Measurements from ENCODE around the gene PSMC1. TPM values are rescaled to one million over a fixed set of nuclear protein-coding genes. Genes with fewer than 3 reads are reported as not detected.

The PSMC1 gene
- polyA plus RNA-seq, 1 donor: 110 TPM

DNA sequence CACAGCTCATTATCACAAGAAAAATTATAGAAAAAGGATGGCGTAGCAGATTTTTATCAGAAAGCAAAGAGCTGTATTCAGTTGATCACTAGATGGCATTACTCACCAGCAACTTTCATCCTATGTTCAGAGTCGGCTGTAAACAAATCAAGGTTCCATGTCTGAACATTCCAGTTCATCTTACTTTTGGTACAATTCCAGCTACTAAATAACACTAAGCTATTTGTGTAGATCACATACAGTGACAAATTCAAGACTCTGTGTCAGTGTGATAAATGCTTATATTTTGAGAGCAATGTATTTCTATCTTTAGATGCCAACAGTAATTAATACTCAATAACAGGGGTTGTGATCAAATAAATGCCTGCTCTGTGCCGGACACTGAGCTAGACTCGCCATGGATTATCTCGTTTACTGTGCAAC, 45.3 kb downstream of the PSMC1 start:
- DNase-seq (ENCODE audit: low read depth): peak; percentile 43

DNA sequence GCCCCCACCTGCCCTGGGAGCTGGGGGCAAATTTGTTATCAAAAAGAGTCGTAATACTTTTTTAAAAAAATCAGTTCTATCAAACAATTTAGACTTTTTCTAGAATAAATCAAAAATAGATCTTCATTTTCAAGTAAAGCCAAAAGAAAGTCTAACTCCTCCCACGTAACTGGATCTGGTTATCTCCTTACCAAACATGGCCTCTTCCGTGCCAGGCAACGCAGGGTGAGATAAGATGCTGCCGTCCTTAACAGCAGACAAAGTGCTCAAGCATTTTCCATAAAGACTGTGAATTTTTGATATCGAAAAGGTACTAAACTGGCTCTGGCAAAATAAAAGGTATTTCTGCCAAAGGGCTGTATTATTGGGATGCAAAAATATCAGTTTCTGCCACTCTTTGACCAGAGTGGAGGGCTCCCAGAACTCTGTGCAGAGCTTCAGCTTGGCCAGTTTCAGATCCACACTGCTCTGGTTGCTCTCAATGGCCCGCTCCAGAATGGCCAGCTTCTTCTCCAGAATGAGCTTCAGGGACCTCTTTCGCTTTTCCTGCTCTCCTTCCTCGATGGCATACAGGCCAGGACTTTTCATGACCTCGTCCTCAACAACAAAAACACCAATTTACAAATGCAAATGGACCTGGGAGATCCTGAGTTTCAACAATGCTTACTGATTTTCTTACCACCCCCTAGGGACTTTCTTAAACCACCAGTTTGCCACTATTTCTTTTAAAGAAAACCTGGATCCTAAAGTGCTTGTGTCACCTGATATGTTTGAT, 46.4 kb downstream of the PSMC1 start:
- DNase-seq (ENCODE audit: low read depth): no peak

DNA sequence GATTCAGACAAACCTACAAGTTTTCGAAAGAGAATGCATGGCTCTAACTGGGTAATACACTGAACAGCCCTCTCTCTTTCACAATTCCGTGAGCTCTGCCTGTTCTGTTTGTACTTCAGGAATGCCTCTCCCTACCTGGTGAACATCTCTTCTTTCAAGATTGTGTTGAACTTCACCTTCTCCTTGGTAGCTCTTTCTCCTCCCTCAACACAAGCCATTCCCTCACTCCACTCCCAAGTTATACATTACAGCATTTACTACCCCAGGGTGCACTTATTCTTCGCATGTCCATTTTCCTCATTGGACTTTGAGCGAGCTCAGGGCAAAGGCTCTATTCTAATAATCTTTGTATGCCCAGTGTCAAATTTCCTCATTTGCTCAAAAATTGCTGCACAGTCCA, 47.1 kb downstream of the PSMC1 start:
- DNase-seq (ENCODE audit: low read depth): no peak

DNA sequence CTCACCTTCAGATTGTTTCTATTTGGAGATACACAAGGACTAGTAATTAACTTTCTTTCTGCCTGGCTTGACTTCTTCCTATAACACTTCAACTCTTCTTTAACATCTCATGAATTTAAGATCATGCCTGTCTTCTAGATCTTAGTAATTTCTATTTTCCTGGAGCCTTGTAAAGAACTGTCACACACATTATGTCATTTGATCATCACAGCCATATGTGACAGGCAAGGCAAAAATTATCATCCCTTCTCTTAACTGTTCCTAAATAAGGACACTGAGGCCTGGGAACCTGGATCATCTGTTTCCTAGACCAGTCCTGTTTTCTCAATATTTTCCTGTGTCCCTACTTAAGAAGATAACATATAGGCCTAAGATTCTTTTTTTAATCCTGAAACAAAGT, 48.1 kb downstream of the PSMC1 start:
- no peak for DNase-seq (ENCODE audit: low read depth)

DNA sequence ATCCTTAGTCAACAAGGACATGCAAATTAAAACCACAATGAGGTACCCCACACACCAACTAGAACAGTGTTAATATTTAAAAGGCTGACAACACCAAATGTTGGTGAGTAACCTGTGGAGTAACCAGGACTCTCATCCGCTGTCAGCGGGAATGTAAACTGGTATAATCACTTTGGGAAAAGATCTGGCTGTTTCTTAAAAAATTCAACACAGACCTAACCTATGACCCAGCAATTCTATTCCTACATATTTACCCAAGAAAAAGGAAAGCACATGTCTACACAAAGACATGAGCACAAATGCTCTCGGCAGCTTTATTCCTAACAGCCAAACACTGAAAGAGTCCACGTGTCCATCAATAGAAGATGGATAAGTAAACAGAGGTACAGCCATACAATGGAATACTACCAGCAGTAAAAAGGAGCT, 48.8 kb downstream of the PSMC1 start:
- no peak for DNase-seq (ENCODE audit: low read depth)

DNA sequence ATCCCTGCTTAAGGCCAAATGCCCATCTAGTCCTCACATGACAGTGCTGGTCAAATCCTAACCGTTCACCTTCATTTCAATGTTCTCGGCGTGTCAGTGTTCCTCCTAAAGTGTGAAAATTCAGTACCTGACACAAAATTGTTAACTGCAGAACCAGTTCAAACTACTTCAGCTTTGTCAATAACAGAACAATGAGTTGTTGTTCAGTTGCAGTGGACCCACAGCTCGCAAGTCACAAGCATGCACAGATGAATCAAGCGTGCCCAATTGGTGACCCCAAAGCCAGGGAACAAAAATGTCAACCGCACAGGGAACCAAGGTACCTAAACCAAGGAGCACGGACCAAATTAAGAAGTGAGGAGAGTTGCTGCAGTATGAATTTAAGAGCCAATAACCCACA, 52.2 kb downstream of the PSMC1 start:
- DNase-seq (ENCODE audit: low read depth): no peak

DNA sequence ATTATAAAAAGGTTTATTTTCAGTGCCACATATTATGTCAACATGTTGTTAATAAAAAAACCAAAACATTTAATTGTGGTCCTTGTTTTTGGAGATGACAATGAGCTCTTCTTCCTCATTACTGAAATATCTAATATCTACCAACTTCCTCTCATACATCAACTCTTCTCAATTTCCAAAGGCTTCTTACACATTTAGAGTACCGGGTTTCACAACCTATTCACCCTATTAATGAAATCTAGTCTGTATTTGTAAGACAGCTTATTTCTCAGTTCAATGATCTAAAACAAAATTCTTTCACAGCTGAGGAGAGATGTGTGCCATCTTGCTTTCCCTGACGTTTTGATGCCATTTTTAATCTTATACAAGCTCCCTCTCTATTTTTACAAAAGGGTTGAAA, 60.9 kb downstream of the PSMC1 start:
- no peak for DNase-seq (ENCODE audit: low read depth)

DNA sequence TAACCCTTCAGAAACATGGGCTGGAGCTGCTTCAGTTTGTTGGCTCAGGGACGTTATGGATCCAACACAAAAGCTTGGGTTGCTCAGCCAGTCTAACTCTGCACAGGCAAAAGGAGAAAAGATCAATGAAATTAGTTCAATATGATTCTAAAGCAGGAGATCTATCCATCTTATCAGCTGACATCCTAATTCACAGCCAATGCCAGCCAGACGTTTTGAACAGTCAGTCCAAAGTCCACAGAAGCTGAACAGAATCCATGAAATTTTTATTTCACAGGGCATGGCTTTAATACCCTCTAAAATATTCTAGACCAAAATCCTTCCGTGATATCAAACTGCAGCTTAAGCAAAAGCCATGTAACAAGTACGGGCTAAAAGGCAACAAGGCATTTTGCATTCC, 61.7 kb downstream of the PSMC1 start:
- DNase-seq (ENCODE audit: low read depth): no peak

DNA sequence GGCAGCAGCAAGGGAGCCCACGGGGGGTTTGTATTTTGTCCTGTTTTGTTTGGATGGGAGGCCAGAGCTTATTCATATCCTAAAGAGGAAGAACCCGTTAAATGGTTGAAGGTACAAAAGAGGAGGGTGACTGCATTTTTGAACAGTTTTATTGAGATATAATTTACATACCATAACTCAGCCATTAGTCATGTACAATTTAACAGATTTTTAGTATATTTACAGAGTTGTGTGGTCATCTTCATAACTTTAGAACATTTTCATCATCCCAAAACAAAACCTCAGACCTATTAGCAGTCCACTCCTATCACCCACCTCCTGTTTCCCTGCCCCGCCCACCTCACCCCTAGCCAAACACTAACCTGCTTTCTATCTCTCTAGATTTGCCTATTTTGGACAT, 62.8 kb downstream of the PSMC1 start:
- DNase-seq (ENCODE audit: low read depth): no peak

DNA sequence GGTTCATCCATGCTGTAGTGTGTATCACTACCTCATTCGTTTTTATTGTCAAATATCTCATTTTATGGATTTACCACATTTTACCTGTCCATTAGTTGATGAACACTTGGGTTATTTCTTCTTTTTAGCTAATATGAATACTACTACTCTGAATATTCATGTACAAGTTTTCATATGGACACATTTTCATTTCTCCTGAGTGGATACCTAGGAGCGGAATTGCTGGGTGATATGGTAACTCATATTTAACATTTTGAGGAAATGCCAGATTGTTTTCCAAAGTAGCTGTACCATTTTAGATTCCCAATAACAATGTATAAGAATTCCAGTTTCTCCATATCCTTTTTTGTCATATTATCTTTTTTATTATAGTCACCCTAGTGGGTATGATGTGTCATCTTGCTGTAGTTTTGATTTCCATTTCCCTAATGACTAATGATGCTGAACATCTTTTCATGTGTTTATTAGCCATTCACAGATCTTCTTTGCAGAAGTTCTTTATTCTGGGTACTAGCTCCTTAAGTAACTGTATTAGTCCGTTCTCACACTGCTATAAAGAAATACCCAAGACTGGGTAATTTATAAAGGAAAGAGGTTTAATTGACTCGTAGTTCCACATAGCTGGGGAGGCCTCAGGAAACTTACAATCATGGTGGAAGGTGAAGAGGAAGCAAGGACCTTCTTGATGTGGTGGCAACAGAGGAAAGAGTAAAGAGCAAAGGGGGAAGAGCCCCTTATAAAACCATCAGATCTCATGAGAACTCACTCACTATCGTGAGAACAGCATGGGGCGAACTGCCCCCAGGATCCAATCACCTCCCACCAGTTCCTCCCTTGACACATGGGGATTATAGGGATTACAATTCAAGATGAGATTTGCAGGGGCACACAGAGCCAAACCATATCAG, 63.5 kb downstream of the PSMC1 start:
- DNase-seq (ENCODE audit: low read depth): no peak

DNA sequence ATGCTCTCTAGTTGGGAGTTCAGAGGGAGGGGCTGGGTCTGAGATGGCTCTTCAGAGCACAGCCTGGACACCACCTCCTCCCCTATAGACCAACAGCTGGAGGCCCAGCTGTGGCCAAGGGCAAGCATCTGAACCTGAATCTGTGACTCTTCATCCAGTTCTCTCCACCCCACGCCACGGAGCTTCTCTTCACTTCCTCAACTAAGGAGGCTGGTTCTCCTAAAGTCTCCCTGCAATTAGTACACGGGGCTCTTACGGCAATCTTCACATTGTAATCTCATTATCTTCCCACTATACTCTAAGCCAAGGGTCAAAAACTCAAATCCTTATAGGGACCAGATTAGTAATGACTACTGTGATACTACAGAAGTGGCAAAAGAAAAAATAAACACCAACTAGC, 65.5 kb downstream of the PSMC1 start:
- no peak for DNase-seq (ENCODE audit: low read depth)

Other genes starting within 250 kb of the PSMC1 start
- gene KCNK13, start 194.6 kb upstream of the PSMC1 start, polyA plus RNA-seq (ENCODE audit: insufficient read length): 0.30 TPM
- gene NRDE2, start 75.4 kb downstream of the PSMC1 start, polyA plus RNA-seq (ENCODE audit: insufficient read length): 8.5 TPM
- 205 TPM for gene CALM1, start 140.5 kb downstream of the PSMC1 start, polyA plus RNA-seq (ENCODE audit: insufficient read length)